Islet precursor cell (in vitro differentiated cells): ENCODE measurements around the gene IL1R2.
"Not testable (repeated sequence)": the region's sequence is repeated elsewhere in the genome, so short reads cannot be mapped to it uniquely, and the experiment has no call there.

ENCODE experiments used
- DNase-seq: peaks from one replicate; pipeline ENCODE4 v3.0.0-alpha.2; 2018

IL1R2 gene

DNA sequence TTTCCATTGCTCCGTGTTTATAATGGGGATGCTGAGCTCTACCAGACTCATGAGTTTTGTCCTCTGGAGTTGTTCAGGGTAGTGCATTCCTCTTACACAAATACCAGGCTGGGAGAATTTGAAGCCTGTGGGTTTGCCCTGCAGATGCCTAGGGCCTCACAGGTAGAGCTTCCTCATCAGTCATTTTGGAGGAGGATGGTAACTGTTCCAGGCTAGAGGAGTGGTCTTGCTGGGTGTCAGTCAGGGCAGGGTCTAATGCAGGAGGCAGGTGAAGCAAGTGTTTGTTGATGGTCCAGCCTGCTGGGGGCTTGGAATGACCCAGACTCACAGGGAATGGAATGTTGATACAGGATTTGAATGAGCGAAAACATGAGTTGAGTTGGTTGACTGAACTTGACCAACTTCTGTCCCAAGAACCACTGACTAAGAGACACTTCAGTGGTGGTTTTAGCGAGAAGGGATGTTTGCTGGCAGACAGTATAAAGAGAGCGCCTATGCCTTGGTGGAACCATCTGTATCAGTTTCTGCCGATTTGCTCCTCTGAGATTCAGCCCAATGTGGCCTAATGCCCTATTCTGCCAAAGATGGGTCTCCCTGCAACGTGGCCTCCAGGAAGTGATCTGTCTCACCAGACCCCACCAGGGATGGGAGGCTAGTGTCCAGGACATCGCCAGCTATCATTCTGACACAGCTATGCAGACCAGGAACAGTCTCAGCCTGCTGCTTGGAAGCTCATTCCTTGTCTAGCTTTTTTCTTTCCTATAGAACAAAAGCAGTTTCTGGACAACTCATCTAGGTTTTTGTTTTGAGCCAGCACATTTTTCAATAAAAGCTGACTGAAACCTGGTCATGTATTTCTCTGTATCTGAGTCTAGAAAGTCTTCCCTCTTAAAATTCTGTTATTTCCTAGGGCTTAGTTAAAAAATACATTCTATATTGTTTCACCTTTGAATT is 9.3 kb downstream of the IL1R2 start:
- DNase-seq: no peak

DNA sequence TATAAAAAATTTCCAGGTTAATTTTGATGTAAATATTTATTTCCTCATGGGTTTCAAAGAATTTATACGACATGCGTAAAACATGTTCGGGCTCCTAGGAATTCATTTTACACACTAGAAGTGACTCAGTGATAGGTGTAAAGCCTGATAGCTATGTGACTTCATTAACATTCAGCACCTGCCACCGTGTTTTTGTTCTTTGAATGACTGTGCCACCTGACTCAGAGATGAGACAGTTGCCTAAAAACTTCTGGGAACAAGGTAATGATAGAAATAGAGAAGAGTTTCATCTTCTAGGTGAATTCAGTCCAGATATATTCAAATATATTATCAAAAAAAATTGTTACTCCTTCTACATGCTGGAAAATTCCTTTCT is 10.0 kb downstream of the IL1R2 start:
- DNase-seq: no peak

DNA sequence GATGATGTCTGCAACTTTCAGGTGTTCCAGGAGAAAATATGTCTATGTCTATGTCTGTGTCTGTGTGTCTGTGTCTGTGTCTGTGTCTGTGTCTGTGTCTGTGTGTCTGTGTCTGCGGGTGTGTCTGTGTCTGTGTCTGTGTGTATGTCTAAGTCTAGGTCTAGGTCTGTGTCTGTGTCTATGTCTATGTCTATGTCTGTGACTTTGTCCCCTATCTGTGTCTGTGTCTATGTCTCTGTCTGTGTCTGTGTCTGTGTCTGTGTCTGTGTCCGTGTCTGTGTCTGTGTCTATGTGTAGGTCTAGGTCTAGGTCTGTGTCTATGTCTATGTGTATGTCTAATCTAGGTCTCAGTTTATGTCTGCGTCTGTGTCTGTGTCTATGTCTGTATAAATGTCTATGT is 10.5 kb downstream of the IL1R2 start:
- no peak for DNase-seq

DNA sequence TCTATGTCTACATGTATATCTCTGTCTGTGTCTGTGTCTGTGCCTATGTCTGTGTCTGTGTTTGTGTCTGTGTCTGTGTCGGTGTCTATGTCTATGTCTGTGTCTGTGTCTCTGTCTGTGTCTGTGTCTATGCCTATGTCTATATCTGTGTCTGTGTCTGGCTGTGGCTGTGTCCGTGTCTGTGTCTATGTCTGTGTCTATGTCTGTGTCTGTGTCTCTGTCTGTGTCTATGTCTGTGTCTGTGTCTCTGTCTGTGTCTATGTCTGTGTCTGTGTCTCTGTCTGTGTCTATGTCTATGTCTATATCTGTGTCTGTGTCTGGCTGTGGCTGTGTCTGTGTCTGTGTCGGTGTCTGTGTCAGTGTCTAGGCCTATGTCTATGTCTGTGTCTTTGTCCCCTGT is 11.1 kb downstream of the IL1R2 start:
- not testable (repeated sequence) for DNase-seq

DNA sequence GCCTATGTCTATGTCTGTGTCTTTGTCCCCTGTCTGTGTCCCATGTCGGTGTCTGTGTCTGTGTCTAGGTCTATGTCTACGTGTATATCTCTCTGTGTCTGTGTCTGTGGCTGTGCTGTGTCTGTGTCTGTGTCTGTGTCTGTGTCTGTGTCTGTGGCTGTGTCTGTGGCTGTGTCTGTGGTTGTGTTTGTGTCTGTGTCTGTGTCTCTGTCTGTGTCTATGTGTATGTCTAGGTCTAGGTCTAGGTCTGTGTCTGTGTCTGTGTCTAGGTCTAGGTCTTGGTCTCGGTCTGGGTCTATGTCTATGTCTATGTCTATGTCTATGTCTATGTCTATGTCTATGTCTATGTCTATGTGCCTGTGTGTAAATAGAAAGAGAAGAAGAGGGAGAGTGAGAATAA is 11.9 kb downstream of the IL1R2 start:
- DNase-seq: no peak

DNA sequence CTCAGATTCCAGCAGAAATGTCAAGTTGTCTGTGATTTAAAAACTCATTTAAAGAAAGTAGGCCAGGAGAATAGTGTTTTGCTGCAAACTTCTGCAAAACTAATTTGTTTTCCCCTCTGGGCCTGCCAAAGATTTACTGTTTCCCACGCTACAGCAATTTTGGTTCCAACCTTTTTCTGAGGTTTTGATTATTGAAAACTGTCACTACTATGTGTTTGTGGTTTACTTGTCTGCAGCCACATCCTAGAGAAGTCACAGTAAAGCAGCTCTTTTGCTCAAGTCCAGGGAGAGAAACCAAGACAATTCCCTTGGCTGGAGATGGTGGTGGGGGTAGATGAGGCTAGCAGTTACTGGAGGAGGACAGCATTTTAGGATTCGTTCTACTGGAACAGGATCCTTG is 12.8 kb downstream of the IL1R2 start:
- DNase-seq: no peak

DNA sequence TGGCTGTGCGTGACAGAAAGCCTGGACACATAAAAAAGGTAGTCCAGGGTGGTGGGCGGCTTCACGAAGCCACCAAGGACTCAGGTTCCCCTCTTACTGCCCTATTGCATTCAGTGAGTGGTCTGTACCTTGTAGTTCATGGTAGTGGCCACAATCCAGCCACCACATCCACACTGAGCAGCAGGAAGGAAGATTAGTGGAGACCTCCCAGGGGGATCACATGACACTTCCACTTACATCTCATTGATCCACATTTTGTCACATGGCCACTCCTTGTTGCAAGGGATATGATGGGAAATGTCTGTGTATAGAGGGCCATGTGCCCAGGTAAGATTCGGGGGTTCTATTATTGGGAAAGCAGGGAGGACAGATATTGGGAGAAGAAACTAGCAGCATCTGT is 13.7 kb downstream of the IL1R2 start:
- no peak for DNase-seq

- no peak for DNase-seq
These were observed 14.5 kb downstream of the IL1R2 start for GRCh38 chr2:102005989-102006885.

DNA sequence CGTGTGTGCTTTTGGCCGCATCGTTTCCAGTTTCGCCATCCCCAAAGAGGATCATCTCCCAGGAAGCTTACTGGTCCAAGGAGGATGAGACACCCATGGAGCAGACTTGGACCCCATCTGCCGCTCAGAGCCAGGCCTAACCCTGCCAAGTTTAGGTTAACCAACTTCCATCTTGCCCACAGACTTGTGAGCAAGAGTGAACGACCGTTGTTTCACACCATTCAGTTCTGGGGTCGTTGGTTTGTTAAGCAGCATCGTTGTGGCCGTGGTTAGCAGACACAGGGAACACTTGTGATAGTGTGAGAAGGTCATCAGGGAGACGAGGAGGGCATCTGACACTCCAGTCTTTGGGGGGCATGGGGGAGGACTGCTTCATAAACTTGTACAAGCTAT is 15.1 kb downstream of the IL1R2 start:
- DNase-seq: no peak

DNA sequence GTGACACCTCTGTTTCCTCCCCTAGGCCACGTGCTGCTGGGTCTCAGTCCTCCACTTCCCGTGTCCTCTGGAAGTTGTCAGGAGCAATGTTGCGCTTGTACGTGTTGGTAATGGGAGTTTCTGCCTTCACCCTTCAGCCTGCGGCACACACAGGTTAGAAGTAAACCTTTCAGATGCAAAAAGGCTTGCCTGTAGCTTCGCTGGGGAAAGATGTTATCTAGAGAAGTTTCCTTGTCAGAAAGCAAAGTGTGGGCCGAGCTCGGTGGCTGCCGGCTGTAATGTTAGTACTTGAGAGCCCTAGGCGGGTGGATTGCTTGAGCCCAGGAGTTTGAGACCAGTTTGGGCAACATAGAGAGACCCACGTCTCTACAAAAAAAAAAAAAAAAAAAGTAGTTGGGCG is 16.7 kb downstream of the IL1R2 start:
- DNase-seq: peak; percentile 64

DNA sequence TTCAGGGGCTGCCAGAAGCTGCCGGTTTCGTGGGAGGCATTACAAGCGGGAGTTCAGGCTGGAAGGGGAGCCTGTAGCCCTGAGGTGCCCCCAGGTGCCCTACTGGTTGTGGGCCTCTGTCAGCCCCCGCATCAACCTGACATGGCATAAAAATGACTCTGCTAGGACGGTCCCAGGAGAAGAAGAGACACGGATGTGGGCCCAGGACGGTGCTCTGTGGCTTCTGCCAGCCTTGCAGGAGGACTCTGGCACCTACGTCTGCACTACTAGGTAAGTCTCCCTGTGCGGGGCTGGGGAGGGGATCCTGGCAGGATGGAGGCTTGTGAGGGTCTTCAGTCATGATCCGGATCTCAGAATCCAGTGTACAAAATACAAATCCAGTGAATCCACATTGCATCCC is 17.8 kb downstream of the IL1R2 start:
- no peak for DNase-seq

- DNase-seq: no peak
These were observed 19.1 kb downstream of the IL1R2 start for GRCh38 chr2:102010902-102011301.

- DNase-seq: no peak
These were observed 20.4 kb downstream of the IL1R2 start for GRCh38 chr2:102012061-102012614.

DNA sequence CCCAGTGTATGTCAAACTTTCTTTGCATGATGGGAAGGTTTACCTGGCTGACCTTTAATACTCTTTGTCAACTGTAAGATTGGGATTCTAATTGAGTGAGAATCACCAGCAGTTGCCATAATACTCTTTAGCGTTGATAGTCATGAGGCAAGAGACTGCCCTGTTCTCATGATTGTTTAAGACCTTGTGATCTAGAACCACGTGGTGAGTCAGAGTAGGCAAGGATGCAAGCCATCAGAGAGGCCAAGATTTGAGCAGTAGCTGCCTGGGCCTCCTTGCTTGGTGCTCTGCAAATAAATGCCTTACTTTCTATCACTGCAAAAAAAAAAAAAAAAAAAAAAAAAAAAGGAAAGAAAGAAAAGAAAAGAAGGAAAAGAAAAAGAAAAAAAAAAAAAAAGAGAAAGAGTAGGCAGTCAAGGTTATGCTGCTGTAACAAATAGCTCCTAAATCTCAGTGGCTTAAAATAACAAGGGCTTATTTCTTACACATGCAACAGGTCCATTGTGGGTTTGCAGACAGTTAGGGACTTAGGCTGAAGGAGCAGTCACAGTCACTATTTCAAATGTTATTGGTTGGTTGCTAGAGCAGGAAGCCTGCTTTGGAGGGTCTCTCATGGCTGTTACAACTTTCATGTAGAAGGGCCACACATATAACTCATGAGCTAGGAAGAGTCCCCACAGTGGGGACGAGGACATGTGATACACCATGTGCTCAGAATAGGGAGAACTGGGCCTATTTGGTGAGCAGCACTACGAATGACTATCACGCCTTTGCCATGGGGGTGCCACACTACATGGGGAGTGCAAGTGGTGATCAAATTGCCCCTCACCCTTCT is 21.7 kb downstream of the IL1R2 start:
- DNase-seq: no peak

GRCh38 chr2:102014041-102014345 is 22.2 kb downstream of the IL1R2 start:
- DNase-seq: no peak

- DNase-seq: no peak
These were observed 23.6 kb downstream of the IL1R2 start for GRCh38 chr2:102015399-102015798.

DNA sequence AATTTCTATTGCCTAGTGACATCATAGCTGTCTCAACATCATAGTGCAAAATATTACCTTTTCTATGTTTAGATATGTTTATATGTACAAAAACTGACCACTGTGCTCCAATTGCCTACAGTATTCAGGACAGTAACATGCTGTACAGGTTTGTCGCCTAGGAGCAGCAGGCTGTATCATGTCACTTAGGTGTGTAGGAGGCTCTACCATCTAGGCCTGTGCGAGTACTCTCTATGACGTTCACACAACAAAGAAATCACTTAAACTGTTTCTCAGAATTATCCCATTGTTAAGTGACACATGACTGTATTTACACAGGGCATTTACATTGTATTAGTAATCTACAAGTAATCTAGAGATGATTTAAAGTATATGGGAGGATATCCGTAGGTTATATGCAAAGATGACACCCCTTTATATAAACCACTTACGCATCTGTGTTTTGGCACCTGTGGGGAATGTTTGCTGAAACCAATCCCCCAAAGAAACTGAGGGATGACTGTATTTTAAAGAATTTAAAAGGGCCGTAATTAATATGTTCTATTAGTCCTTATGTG is 24.7 kb downstream of the IL1R2 start:
- no peak for DNase-seq

GRCh38 chr2:102018823-102019445 is 27.2 kb downstream of the IL1R2 start:
- no peak for DNase-seq

GRCh38 chr2:102020596-102021170 is 28.9 kb downstream of the IL1R2 start:
- DNase-seq: peak; percentile 95

DNA sequence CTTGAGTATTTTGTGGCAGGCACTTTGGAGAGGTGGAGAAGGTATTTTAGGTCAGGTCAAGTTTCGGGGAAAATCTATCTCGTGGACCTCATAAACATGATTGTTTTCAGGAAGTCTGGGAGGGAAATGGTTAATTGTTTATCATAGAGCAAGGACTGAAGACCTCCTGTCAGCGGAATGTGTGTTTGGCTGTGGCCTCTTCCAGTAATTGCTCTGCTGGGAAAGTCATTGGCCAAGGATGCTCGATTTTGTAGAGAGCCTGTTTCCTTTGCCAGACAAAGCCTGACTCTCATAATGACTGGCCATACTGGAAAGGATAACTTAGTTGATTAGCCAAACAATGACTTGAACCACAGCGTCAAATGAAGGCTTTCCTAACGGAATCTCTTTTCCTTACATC is 30.0 kb downstream of the IL1R2 start:
- DNase-seq: peak; percentile 63

DNA sequence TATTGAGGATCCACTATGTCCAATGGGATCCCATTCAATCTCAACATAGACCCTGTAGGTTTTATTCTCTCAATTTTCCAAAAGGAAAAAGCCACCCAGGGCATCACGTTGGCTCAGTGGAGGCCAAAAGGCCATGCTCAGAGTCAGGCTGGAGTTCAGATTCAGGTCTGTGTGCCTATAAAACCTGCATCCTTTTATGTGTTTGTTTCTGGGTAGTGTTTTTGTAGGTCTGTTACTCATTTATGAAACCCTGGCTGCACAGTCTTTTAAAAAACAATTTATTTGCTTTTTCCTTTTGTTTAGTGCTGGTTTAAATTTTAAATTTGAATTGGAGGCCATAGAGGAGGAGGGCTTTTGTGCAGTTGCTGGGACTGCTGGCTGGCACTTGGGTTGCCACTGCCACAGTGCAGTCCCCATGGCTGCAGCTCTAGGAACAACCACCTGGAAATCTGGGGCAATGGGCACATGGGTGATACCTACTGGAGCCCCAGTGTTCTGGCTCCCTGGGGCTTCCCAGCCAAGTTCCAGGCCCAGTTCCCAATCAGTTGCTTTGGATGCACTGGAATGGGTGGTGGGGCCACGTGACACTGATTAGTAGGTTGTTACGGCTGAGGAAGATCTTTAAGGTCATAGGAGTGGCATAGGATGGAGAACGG is 31.3 kb downstream of the IL1R2 start:
- no peak for DNase-seq
